Muscle of leg (tissue), 11 donors: ENCODE results near the gene RNU1-3. TPM values are rescaled to one million over a fixed set of nuclear protein-coding genes. Genes with fewer than 3 reads are reported as not detected.
"Not testable (repeated sequence)": the region's sequence is repeated elsewhere in the genome, so short reads cannot be mapped to it uniquely, and the experiment has no call there.

Experiments used
- DNase-seq: peaks from one replicate; pipeline ENCODE4 v3.0.0; 2013
- H3K27ac ChIP-seq: one replicate; pipeline ENCODE4 v1.5.1; 2013; ENCODE audit warnings: mild to moderate bottlenecking, low read length, control low read depth
- H3K27me3 ChIP-seq: one replicate; pipeline ENCODE4 v1.6.1; 2013; ENCODE audit warnings: low read length; ENCODE audit not compliant: control insufficient read depth, insufficient read depth
- H3K36me3 ChIP-seq: one replicate; pipeline ENCODE4 v1.6.1; 2013; ENCODE audit warnings: low read length; ENCODE audit not compliant: control insufficient read depth, insufficient read depth
- H3K4me1 ChIP-seq: one replicate; pipeline ENCODE4 v1.6.1; 2013; ENCODE audit warnings: low read length; ENCODE audit not compliant: control insufficient read depth, insufficient read depth
- H3K4me3 ChIP-seq: one replicate; pipeline ENCODE4 v1.5.1; 2013; ENCODE audit warnings: low read length, control low read depth
- H3K9me3 ChIP-seq: replicated peaks from 2 replicates; pipeline ENCODE4 v1.6.1; 2013; ENCODE audit warnings: low read depth, low read length; ENCODE audit not compliant: control insufficient read depth
- WGBS: methylation state at CpG from one replicate; pipeline ENCODE4 v1.1.5; 2013; ENCODE audit warnings: missing lambda C conversion rate; ENCODE audit not compliant: insufficient coverage; 5-methylcytosine and 5-hydroxymethylcytosine counted together
- polyA plus RNA-seq, 8 donors: library from polyadenylated mRNA; unstranded; fragments of 120-200 nt; gene quantifications; one replicate each; pipeline versions ENCODE4 v1.2.1 to v1.2.3, GENCODE V29; 2013; ENCODE audit warnings: inconsistent platforms in 1 of 8, low replicate concordance in 1 of 8; ENCODE audit not compliant: insufficient read length in 8 of 8, insufficient read depth in 1 of 8
- total RNA-seq: library from RNA; stranded (reverse); fragments of 120-200 nt; gene quantifications from one replicate; pipeline ENCODE4 v1.2.4, GENCODE V29; 2013

RNU1-3 gene
- total and polyA plus RNA-seq, 9 donors: 2,384 TPM; not detected in 8

DNA sequence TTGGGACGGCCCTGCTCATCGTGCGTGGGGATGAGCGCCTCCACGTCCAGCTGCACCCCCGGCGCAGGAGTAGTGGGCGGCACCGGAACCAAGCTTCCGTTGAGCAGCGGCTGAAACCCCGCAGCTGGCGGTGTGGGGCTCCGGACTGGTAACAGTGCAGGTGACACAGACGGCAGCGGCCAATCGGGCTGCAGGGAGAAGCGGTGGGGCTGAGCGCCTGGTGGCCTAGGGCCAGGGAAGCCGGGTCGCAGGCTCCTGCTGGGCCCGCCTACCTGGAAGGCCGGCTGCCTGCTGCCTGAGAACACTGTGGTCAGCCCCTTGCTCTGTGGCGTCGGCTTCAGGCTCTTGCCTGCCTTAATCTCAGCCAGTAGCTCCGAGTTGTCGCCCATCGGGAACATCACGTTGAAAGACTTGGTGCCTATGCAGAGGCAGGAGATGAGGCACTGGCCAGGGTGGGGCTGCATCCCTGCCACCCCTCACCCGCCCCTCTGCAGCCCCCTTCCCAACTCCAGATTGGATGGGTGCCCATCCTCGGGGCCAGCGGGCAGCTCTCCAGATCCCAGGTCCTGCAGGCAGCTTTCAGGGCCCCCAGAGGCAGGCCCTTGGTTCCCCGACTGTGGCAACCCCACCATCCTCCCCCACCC is 29.9 kb upstream of the RNU1-3 start:
- WGBS: 17% methylated on average over 12 of the region's 33 CpGs
- not testable (repeated sequence) for H3K36me3 ChIP-seq, H3K4me1 ChIP-seq, H3K27ac ChIP-seq, H3K9me3 ChIP-seq, H3K4me3 ChIP-seq, DNase-seq
- peaks cover 33% of the 10 kb centered on the region for H3K27me3 ChIP-seq

DNA sequence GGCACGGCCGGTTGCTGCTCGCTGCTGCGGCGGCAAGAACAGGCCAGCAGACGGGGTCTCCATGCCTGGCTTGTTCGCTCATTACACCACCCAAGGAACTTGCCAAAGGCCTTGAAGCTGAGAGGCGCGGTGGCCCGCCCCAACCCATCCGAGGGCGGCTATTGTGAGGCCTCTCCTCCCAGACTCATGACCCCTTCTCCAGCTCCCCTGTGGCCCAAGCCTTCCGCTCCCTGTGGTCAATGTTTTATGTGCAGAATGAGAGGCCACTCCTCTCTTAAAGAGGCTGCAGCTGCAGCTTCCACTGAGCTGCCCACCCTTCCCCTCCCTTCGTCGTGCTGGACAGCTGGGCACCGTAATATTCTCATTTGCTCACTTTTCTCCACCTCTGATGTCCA is 27.6 kb upstream of the RNU1-3 start:
- H3K27ac ChIP-seq, H3K4me3 ChIP-seq, H3K36me3 ChIP-seq, DNase-seq, H3K4me1 ChIP-seq, H3K9me3 ChIP-seq: not testable (repeated sequence)
- H3K27me3 ChIP-seq: peaks cover 32% of the 10 kb centered on the region
- 58% methylated on average over 2 of the region's 16 CpGs for WGBS

DNA sequence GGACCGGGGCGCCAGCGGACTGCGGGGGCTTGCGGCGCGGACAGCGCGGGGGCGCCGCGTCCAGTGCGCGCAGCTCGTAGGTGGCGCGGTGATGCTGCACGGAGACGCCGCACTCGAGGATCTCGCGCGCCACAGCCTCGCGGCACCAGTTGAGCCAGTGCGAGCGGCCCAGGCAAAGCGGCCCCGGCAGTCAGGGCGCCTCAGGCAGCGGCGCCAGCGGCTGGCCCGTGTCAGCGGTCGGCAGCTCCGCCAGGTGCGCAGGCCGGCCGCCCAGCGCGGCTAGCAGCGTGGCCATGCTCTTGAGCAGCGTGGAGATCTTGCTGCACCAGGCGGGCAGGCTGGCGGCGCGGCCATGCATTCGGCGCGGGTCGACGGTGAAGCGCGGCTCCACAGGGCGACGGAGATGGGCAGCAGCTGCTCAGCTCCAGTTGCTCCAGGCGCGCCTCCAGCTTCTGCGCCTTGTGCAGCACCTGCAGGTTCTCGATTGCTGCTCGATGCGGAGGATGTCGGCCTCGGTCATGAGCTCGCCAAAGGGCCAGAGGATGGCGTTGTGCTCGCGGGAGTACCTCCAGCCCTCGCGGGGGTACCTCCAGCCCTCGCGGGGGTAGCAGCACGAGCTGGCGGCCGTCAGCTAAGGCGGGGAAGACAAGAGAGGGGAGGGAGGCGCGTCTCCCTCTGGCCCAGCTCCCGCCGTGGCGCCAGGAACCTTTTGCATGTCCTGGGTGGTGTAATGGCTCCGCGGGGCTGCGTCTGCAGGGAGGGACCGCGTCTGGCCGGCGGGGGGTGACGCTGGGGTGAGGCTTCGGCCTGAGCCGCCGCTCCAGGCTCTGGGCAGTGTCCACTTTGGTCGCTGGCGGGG is 26.9 kb upstream of the RNU1-3 start:
- not testable (repeated sequence) for H3K4me3 ChIP-seq, H3K27ac ChIP-seq, H3K4me1 ChIP-seq, H3K9me3 ChIP-seq, H3K36me3 ChIP-seq, DNase-seq
- peaks cover 29% of the 10 kb centered on the region for H3K27me3 ChIP-seq
- no CpG with 5 or more reads among the region's 96 CpGs for WGBS

DNA sequence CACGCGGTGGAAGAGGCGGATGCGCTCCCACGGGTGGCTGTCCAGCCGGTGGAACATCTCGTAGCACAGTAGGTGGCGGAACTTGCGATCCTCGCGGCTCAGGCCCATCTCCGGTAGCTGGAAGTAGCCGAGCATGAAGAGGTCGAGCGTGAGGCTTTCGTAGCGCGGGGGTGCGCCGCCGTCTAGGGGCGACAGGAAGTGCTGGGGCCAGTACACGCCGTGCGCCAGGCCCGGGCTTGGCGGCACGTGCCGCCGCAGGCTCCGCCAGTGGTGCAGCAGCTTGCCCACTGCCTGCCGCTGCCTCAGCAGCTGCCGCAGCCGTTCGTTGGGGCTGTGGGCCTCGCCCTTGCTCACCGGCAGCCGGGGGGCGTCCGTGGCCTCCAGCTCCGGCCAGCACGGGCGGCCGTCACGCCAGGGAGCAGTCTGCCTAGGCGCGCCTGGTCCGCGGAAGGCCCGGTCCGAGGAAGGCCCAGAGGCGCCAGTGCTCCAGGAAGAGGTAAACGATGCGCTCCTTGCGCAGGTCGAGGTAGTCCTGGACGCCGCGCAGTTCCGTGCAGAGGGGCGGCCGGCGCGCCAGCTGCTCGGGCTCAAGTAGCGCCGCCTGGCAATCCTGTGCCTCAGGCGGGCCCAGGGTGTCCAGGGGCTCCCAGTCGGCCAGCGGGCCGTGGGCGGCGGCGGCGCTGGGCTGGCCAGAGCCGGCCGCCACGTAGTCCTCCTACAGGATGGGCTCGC is 26.1 kb upstream of the RNU1-3 start:
- WGBS: no CpG with 5 or more reads among the region's 79 CpGs
- not testable (repeated sequence) for H3K36me3 ChIP-seq, H3K4me3 ChIP-seq, DNase-seq, H3K4me1 ChIP-seq, H3K27ac ChIP-seq, H3K9me3 ChIP-seq
- H3K27me3 ChIP-seq: peaks cover 26% of the 10 kb centered on the region

DNA sequence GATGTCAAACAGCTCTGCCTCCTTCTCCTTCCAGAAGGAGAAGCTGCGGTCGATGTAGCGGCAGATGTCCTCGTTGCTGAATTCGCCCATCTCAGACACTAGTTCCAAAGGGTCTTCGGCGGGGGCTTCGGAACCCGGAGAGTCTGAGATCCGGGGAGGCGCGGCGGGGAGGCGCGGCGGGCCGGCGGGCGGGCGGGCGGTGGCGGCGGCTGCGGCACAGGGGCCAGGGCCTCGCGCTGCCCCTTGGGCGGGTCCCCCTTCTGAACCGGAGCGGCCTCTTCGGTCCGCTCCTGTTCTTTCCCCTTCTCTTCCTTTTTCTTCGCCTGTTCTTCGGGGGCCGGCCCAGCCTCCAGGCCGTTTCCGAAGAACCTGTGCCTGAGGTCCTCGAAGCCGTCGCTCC is 25.5 kb upstream of the RNU1-3 start:
- WGBS: 1% methylated on average over 14 of the region's 39 CpGs
- H3K27ac ChIP-seq, H3K4me3 ChIP-seq, DNase-seq, H3K36me3 ChIP-seq, H3K4me1 ChIP-seq, H3K9me3 ChIP-seq: not testable (repeated sequence)
- peaks cover 24% of the 10 kb centered on the region for H3K27me3 ChIP-seq

DNA sequence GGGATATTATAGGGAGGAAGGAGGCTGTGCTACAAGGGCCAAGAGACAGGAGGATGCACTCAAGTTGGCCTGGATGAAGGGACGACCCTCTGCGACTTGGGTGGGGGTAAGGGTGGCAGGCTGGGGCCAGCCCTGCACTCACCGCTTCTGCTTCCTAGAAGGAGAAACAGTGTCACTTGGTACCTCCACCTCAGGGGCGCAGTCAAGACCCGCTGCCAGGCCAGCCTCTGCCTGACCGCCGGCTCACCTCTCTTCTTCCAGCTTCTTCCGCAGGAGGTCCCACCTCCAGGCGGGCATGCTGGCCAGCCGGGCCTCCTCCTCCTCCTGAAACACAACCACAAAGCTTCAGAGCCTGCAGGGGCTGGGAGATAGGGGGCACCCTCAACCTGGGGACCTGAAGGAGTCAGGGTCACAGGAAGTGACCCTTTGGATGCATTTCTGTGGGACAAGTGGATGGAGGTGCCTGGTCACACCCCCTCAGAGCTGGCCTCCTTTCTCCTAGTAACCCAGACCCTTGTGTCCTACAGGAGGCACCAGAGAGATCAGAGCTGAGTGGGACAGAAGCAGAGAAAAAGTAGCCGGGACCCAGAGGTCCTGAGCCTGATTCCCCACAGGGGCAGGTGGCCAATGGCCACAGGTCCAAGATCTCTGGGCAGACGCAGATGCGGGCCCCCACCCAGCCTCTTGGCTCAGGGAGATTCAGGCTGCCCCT is 24.4 kb upstream of the RNU1-3 start:
- WGBS: no CpG with 5 or more reads among the region's 13 CpGs
- not testable (repeated sequence) for H3K4me1 ChIP-seq, H3K36me3 ChIP-seq, H3K9me3 ChIP-seq, H3K4me3 ChIP-seq, H3K27ac ChIP-seq, DNase-seq
- peaks cover 18% of the 10 kb centered on the region for H3K27me3 ChIP-seq

DNA sequence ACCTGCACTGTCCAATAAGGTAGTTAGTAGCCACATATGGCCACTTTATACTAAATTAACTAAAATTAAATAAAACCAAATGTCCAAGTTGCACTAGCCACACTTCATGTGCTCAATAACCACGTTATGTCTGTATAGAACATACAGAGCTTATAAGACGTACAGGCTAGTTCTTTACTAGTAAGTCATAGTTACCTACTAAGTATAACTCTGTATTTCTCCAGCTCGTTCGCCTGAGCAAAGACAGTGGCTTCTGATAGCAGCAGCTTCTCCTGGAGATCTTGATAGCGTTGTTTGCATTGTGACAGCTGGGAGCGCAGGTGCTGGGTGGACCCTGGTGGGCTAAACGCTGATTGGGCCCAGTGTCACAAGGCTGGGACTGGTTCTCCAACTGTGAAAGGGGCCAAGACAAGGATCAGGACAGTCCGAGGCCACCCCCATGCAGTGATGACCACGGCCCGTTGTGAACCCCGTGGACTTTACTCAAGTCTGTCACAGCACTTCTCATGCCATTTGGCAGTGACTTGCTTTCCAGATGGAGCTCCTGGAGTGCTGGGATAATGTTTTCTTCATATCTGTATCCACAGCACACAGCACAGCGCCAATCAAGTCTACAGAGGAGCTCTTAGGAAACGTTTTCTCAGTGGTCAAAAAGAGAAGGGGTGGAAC is 20.5 kb upstream of the RNU1-3 start:
- 70% methylated on average over 8 of the region's 13 CpGs for WGBS
- not testable (repeated sequence) for H3K27ac ChIP-seq, H3K36me3 ChIP-seq, H3K4me3 ChIP-seq, DNase-seq, H3K4me1 ChIP-seq, H3K9me3 ChIP-seq
- peaks cover 19% of the 10 kb centered on the region for H3K27me3 ChIP-seq

DNA sequence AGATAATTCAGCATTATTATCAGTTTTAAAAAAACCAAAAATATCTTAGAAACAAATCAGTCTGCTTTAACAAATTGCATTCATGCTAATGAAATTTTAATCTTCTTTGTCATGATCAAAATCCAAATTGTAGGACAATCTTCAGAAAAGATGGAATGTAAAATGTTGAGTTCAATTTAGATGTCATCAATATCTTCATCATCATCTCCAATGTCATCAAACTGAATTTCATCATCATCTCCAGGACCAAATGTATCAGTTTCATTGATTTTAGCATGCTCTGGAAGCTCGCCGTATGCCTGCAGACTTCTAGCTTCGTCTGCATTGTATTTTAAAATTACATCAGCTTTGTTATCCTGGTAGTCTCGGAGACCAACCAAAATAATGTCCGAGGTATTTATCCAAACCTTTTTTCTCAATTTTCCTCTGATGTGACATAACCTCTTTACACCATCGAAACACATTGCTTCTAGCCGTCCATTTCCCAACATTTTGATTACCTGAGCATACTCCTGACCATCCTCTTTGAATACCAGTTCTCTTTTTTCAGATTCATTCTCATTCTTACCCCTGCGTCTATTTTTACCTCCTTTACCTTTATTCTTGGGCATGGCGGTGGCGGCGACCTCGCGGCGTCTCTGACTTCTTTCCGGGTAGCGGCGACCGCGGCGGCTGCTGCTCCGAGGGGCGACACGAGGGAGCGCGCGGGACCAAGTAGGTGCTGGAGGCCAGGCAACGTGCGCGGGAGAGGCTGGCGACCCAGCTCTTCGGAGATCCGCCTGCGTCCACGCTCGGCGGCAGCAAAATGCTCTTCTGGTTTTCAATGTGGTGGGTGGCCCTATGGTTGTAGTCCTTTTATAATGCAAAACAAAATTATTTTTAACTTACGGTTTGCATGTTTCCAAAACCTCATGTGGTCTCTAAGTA is 19.0 kb upstream of the RNU1-3 start:
- H3K27ac ChIP-seq, H3K4me1 ChIP-seq, H3K9me3 ChIP-seq, H3K36me3 ChIP-seq, H3K4me3 ChIP-seq: not testable (repeated sequence)
- H3K27me3 ChIP-seq: peaks cover 11% of the 10 kb centered on the region
- peak; percentile 26 for DNase-seq
- WGBS: 29% methylated on average over 8 of the region's 37 CpGs

DNA sequence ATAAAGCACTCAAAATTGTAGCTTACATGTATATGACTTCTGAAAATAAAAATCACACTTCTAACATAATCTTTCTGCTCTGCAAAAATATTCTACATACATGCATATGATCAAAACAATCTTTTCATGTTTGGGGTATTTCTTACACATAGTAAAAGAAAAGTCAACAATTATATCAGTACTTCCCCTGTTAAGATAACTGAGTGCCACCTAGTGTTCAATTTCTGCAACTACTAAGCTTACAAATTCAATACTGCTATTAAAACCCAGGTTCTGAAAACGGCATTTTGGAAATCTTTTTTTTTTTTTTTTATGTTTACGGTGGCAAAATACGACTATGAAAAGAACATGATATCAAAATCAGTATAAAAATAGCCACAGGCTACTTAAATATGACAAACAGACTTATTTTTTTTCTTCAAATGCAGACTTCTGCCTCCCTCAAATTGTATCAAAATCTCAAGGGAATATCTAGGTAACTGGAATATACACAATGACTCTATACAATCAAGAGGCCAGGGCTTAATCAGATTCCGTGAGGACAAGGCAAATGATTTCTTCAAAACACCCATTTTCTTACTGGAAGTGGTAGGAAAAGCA is 18.1 kb upstream of the RNU1-3 start:
- WGBS: no CpG with 5 or more reads among the region's 4 CpGs

More for the DNA sequence above, 18.1 kb upstream of the RNU1-3 start:
- H3K27me3 ChIP-seq: peaks cover 15% of the 10 kb centered on the region
- H3K27ac ChIP-seq, H3K4me1 ChIP-seq, DNase-seq, H3K4me3 ChIP-seq, H3K36me3 ChIP-seq, H3K9me3 ChIP-seq: not testable (repeated sequence)
